ENCODE measurements around the gene TMEM41B.

DNA sequence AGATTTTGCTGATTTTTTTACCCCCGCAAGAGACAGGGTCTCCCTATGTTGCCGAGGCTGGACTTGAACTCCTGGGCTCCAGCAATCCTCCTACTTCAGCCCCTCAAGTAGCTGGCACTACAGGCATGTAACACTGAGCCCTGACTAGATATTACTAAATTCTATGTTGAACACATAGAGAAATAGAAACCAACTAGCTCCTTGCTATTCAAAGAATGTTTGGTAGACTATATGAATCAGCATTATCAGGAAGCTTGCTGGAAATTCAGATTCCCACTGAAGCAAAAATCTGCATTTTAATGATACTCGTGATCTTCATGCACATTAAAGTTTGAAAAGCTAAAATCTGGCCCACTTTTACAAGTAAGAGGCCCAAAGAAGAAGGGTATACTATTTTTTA is 11.9 kb downstream of the TMEM41B start:
- TF ChIP-seq, protein P1, sequence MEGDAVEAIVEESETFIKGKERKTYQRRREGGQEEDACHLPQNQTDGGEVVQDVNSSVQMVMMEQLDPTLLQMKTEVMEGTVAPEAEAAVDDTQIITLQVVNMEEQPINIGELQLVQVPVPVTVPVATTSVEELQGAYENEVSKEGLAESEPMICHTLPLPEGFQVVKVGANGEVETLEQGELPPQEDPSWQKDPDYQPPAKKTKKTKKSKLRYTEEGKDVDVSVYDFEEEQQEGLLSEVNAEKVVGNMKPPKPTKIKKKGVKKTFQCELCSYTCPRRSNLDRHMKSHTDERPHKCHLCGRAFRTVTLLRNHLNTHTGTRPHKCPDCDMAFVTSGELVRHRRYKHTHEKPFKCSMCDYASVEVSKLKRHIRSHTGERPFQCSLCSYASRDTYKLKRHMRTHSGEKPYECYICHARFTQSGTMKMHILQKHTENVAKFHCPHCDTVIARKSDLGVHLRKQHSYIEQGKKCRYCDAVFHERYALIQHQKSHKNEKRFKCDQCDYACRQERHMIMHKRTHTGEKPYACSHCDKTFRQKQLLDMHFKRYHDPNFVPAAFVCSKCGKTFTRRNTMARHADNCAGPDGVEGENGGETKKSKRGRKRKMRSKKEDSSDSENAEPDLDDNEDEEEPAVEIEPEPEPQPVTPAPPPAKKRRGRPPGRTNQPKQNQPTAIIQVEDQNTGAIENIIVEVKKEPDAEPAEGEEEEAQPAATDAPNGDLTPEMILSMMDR (IDR thresholded peaks at IDR 0.05; ENCODE audit: low read length), result no peak
- TF ChIP-seq EZH2 (IDR thresholded peaks at IDR 0.05; ENCODE audit: borderline replicate concordance, low read length), result no peak

All from OCI-LY1 (cell line).